ENCODE results near the gene GPR183. TPM values are rescaled to one million over a fixed set of nuclear protein-coding genes. Genes with fewer than 3 reads are reported as not detected.

The GPR183 gene
- not detected in 2 replicates for total RNA-seq

DNA sequence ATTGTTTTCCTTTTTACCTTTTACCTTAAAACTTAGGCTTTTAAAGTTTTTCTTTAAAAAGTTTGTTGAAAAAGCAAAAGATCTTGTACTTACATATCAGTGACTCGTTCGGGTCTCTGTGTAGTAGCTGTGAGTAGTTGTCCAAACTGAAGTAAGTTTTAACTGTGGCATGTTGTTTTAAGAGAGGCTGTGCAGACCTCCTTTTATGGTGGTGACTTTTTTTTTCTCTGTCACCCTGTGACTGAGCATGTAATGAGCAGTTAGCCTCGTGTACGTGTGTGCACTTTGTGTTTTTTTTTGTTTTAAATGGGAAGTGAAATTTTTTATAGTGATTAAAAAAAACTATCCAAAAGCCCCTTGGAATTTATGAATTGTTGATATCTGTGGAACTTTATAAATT is at the start of gene GPR183:
Gene GPR183 (minus strand): TSS at position 153 of the 400 bp plus-strand sequence. CDS start 11,254 bp downstream, outside the sequence.

GRCh38 chr13:99258210-99258860 is 48.9 kb downstream of the GPR183 start, which contains the start of gene GPR18:
TSS of gene GPR18 (minus strand) at chr13:99258379. CDS start at chr13:99255872, 2,507 bp downstream.

Other genes starting within 250 kb of the GPR183 start
- 59.0 and 72.7 TPM in 2 replicates for gene UBAC2, start 106.5 kb downstream of the GPR183 start, total RNA-seq
- gene GPR18, start 49.0 kb downstream of the GPR183 start, total RNA-seq, result not detected in 2 replicates
- 80.9 and 102 TPM in 2 replicates for gene TM9SF2, start 194.1 kb upstream of the GPR183 start, total RNA-seq

All from pericardium fibroblast (primary cell).